B cell (primary cell): Measurements from ENCODE around the gene MOV10L1.
A peak's percentile ranks its signal among the peaks of the same experiment; 100 is the strongest.

Experiments
- CTCF ChIP-seq: fragments of 200-600 bp; IDR thresholded peaks from one replicate; pipeline ENCODE4 v1.8.0; 2022; ENCODE audit warnings: antibody characterized with exemption, mild to moderate bottlenecking
- EZH2 ChIP-seq: IDR thresholded peaks from 2 replicates; pipeline ENCODE4 v1.6.1; 2012; ENCODE audit warnings: borderline replicate concordance, low read depth, mild to moderate bottlenecking, moderate library complexity, low read length; ENCODE audit not compliant: insufficient read depth, poor library complexity, severe bottlenecking

DNA sequence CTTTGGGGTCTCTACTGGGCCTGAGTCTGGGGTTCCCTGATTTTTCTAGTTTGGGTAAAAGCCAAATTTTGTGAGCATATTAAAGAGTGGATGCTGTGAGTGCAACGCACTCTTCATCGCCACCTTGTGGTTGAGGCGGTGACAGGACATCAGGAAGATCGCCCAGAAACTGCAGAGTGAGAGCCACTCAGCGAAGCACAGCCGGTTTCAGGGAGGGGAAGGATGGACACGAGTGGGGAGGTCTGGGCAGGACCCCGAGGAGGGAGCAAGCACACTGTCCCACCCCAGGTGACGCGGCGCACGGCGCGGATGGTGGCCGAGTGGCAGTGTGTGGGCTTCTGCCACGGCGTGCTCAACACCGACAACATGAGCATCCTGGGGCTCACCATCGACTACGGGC, 120.1 kb downstream of the MOV10L1 start:
- no peak for TF ChIP-seq EZH2
- peak; percentile 85 for TF ChIP-seq CTCF
